Measurements from ENCODE around the gene XRCC4.

DNA sequence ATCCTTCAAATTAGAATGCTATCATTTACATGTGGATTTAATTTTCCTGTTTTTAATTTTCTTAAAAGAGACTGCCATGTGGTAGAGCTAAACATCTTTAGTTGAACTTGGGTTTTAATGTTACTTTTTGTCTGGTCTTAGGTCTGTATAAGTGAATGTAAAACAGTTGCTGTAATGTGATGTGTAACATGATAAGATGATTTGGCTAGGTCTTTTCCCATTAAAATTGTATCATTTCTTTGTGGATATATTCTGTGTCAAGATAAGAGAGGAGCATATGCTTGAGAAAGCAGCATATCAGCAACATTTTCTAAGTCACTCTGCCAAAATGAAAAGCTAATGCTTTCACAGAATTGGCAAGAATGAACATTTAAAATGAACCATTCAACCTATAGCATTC is 18.6 kb upstream of the XRCC4 start:
- no peak for TF ChIP-seq ZFX (CRISPR knock-in tag; IDR thresholded peaks at IDR 0.05)
- no peak for TF ChIP-seq BDP1 (IDR thresholded peaks at IDR 0.05; ENCODE audit: insufficient read depth, insufficient read length)
- no peak for TF ChIP-seq NR1H2 (CRISPR knock-in tag; IDR thresholded peaks at IDR 0.05)
- TF ChIP-seq, protein P1, sequence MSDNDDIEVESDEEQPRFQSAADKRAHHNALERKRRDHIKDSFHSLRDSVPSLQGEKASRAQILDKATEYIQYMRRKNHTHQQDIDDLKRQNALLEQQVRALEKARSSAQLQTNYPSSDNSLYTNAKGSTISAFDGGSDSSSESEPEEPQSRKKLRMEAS (CRISPR knock-in tag; IDR thresholded peaks at IDR 0.05), result no peak
- TF ChIP-seq CEBPZ (IDR thresholded peaks at IDR 0.05; ENCODE audit: borderline replicate concordance, low read depth, low read length), result no peak
- TF ChIP-seq RBM17 (IDR thresholded peaks at IDR 0.05; ENCODE audit: borderline replicate concordance, low read depth, low read length), result no peak
- TF ChIP-seq HDAC8 (tag; IDR thresholded peaks at IDR 0.05), result no peak
